ENCODE data around the gene WAPL.

DNA sequence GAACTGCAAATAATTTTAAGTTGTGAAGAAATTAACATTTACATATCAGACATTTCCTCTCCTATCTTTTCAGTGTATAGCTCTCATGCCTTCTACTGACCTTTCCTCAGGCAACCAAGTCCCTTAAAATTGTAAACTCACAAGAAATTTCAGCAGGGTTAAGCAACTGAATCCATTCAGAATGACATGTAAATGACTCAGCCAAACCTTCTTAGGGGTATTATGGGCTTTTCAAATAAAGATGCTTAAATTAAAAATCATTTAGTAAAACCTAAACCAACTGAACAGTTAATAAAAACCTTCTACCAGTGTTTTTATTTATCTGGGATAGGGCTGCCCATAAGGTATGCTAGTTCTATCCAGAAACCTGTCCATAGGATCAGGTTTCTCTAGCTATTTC lies 20.7 kb downstream of the WAPL start:
- no peak for TF ChIP-seq RAD21 (IDR thresholded peaks at IDR 0.05; ENCODE audit: low read length)
- TF ChIP-seq RFX5 (IDR thresholded peaks at IDR 0.05; ENCODE audit: low read length) = no peak
- TF ChIP-seq, protein P1, sequence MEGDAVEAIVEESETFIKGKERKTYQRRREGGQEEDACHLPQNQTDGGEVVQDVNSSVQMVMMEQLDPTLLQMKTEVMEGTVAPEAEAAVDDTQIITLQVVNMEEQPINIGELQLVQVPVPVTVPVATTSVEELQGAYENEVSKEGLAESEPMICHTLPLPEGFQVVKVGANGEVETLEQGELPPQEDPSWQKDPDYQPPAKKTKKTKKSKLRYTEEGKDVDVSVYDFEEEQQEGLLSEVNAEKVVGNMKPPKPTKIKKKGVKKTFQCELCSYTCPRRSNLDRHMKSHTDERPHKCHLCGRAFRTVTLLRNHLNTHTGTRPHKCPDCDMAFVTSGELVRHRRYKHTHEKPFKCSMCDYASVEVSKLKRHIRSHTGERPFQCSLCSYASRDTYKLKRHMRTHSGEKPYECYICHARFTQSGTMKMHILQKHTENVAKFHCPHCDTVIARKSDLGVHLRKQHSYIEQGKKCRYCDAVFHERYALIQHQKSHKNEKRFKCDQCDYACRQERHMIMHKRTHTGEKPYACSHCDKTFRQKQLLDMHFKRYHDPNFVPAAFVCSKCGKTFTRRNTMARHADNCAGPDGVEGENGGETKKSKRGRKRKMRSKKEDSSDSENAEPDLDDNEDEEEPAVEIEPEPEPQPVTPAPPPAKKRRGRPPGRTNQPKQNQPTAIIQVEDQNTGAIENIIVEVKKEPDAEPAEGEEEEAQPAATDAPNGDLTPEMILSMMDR (IDR thresholded peaks at IDR 0.05) = no peak
- no peak for TF ChIP-seq YY1 (IDR thresholded peaks at IDR 0.05; ENCODE audit: low read depth)
- no peak for TF ChIP-seq TEAD4 (IDR thresholded peaks at IDR 0.05; ENCODE audit: borderline replicate concordance, insufficient read depth)
